Thyroid gland (tissue), 4 donors: ENCODE measurements around the gene EFR3B. TPM values are rescaled to one million over a fixed set of nuclear protein-coding genes. Genes with fewer than 3 reads are reported as not detected.

Experiments
- DNase-seq, 2 donors: peaks; one replicate each; pipeline ENCODE4 v3.0.0-alpha.2; 2019
- H3K27ac ChIP-seq, 3 donors: fragments of 200-600 bp; sonication (generic); 1 replicate in 2 of 3; 2 replicates in 1 of 3; pipeline ENCODE4 v1.5.1; 2016 to 2019; ENCODE audit warnings: mild to moderate bottlenecking in 1 of 3, moderate library complexity in 1 of 3
- H3K27me3 ChIP-seq: fragments of 200-600 bp; sonication (generic); one replicate; pipeline ENCODE4 v1.5.1; 2019
- H3K36me3 ChIP-seq, 2 donors: fragments of 200-600 bp; sonication (generic); one replicate each; pipeline ENCODE4 v1.5.1; 2016 to 2019
- H3K4me1 ChIP-seq, 2 donors: fragments of 200-600 bp; sonication (generic); one replicate each; pipeline ENCODE4 v1.5.1; 2017 to 2019
- H3K4me3 ChIP-seq, 3 donors: fragments of 200-600 bp; sonication (generic); replicated peaks in 1 of 3; 1 replicate in 2 of 3; 2 replicates in 1 of 3; pipeline ENCODE4 v1.5.1; 2016; ENCODE audit warnings: mild to moderate bottlenecking in 1 of 3
- H3K9me3 ChIP-seq: fragments of 200-600 bp; sonication (generic); one replicate; pipeline ENCODE4 v1.5.1; 2017
- POLR2A ChIP-seq, 2 donors: fragments of 450-650 bp; IDR thresholded peaks; one replicate each; pipeline ENCODE4 v1.6.1; 2017; ENCODE audit warnings: antibody characterized with exemption in 2 of 2, mild to moderate bottlenecking in 2 of 2, moderate library complexity in 1 of 2
- WGBS, 2 donors: methylation state at CpG; one replicate each; pipeline ENCODE4 v1.1.5; 2017; 5-methylcytosine and 5-hydroxymethylcytosine counted together
- intact Hi-C: fragments of 100-400 bp; cut with DNase I; formaldehyde crosslinking; loops from one replicate; pipeline ENCODE4 v1.15.1; 2023
- small RNA-seq: library from RNA; depleted of rRNA; stranded (forward); fragments of <200 nt; gene quantifications from one replicate; pipeline ENCODE3, GENCODE V24; 2016
- total RNA-seq, 4 donors: library from RNA; depleted of rRNA; stranded (reverse); fragments of >200 nt; gene quantifications; one replicate each; pipeline ENCODE4 v1.2.3, GENCODE V29; 2016
- TF ChIP-seq, protein P1 (sequence below), 6 experiments: fragments of 200-600 bp in 3 of 6; fragments of 450-650 bp in 3 of 6; sonication (generic) in 3 of 6; IDR thresholded peaks; one replicate each; pipeline ENCODE4 v1.5.1; 2016 to 2019; ENCODE audit warnings: antibody characterized with exemption in 6 of 6, mild to moderate bottlenecking in 2 of 6, inconsistent platforms in 1 of 6, moderate library complexity in 1 of 6

EFR3B gene
- total RNA-seq, 4 donors from 2014 or later = 17.3 to 21.5 (median 20.0) TPM

DNA sequence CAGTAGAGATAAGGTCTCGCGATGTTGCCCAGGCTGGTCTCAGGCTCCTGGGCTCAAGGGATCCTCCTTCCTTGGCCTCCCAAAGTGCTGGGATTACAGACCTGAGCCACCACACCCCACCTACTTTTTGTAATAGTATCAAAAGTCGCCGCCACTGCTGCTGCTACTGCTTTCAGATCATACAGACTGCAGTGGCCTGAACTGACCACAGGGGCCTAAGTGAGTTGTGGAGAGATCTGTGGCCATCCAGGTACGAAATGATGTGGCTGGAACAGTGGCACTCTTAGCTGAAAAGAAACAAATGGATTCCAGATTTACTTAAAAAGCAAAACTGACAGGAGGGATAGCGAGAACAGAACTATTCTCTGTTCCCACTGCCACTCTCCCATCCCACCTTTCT is 159.4 kb downstream of the EFR3B start:
- intact Hi-C loops = no loop called here
- 94 to 95% methylated on average over 6 of the region's 6 CpGs for WGBS, 2 donors
- Histone ChIP-seq H3K27me3 (no peaks in the 10 kb centered on the region), H3K4me3 (no peak overlapping the region), H3K27ac (no peak overlapping the region), H3K9me3 (no peaks in the 10 kb centered on the region), H3K36me3 (no peaks in the 10 kb centered on the region), H3K4me1 (no peaks in the 10 kb centered on the region)
- no peak for DNase-seq
- TF ChIP-seq POLR2A (IDR thresholded peaks at IDR 0.05) = no peak
- TF ChIP-seq, protein P1, sequence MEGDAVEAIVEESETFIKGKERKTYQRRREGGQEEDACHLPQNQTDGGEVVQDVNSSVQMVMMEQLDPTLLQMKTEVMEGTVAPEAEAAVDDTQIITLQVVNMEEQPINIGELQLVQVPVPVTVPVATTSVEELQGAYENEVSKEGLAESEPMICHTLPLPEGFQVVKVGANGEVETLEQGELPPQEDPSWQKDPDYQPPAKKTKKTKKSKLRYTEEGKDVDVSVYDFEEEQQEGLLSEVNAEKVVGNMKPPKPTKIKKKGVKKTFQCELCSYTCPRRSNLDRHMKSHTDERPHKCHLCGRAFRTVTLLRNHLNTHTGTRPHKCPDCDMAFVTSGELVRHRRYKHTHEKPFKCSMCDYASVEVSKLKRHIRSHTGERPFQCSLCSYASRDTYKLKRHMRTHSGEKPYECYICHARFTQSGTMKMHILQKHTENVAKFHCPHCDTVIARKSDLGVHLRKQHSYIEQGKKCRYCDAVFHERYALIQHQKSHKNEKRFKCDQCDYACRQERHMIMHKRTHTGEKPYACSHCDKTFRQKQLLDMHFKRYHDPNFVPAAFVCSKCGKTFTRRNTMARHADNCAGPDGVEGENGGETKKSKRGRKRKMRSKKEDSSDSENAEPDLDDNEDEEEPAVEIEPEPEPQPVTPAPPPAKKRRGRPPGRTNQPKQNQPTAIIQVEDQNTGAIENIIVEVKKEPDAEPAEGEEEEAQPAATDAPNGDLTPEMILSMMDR (IDR thresholded peaks at IDR 0.05) = no peak

- no peak for DNase-seq
- no peaks in the 10 kb centered on the region for H3K27me3 ChIP-seq
- 93 to 98% methylated on average over 7 of the region's 7 CpGs for WGBS, 2 donors
- H3K27ac ChIP-seq = no peak overlapping the region
- H3K36me3 ChIP-seq = no peaks in the 10 kb centered on the region
- intact Hi-C loops = no loop called here
- H3K4me1 ChIP-seq = no peaks in the 10 kb centered on the region
- TF ChIP-seq, protein P1 (IDR thresholded peaks at IDR 0.05) = no peak
- no peak for TF ChIP-seq POLR2A (IDR thresholded peaks at IDR 0.05)
- no peak overlapping the region for H3K4me3 ChIP-seq
- no peaks in the 10 kb centered on the region for H3K9me3 ChIP-seq
Measured at GRCh38 chr2:25201794-25202193, 159.9 kb downstream of the EFR3B start.

GRCh38 chr2:25202275-25202674 is 160.4 kb downstream of the EFR3B start:
- H3K4me1 ChIP-seq = no peaks in the 10 kb centered on the region
- H3K27me3 ChIP-seq = no peaks in the 10 kb centered on the region
- no peak overlapping the region for H3K27ac ChIP-seq
- no peaks in the 10 kb centered on the region for H3K36me3 ChIP-seq
- DNase-seq = no peak
- no peak overlapping the region for H3K4me3 ChIP-seq
- intact Hi-C loops = no loop called here
- no peaks in the 10 kb centered on the region for H3K9me3 ChIP-seq
- 89 to 96% methylated on average over 11 of the region's 11 CpGs for WGBS, 2 donors
- no peak for TF ChIP-seq POLR2A (IDR thresholded peaks at IDR 0.05)
- TF ChIP-seq, protein P1 (IDR thresholded peaks at IDR 0.05) = no peak

DNA sequence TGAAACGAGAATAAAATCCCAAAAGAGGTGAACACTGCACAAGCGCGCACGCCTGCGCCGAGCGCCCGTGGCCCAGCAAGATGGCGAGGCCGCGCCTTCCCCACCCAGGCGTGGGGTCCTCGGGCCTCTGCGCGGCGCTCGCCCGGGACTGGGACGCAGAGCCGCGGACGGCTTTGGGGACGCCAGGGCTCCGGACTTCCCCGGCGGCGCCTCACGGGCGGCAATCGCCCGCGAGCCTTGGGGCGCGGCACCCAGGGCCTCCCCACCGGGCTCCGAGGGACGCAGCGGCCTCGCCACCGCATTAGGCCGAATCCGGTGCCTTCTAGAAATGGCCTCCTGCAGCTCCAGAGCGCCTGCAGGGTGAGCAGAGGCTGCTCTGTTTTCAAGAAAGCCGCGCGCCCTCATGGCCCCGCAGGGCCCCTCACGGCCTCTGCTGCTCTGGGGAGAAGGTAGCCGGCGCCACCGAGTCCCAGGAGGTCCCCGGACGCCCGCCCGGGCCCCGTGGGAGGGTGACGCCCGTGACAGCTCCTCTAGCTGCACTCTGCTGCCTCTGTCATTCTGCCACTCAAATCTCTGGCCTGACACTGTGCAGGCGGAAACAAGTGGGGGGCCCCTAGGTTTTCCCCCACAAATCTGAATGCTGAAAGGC is 162.4 kb downstream of the EFR3B start:
- Histone ChIP-seq H3K4me1 (no peaks in the 10 kb centered on the region), H3K9me3 (no peaks in the 10 kb centered on the region), H3K27me3 (no peaks in the 10 kb centered on the region), H3K4me3 (no peak overlapping the region), H3K27ac (no peak overlapping the region), H3K36me3 (no peaks in the 10 kb centered on the region)
- TF ChIP-seq, protein P1 (IDR thresholded peaks at IDR 0.05) = no peak
- TF ChIP-seq POLR2A (IDR thresholded peaks at IDR 0.05) = no peak
- no peak for DNase-seq
- intact Hi-C loops = no loop called here
- WGBS, 2 donors = 33 to 40% methylated on average over 29 to 34 of the region's 59 CpGs

DNA sequence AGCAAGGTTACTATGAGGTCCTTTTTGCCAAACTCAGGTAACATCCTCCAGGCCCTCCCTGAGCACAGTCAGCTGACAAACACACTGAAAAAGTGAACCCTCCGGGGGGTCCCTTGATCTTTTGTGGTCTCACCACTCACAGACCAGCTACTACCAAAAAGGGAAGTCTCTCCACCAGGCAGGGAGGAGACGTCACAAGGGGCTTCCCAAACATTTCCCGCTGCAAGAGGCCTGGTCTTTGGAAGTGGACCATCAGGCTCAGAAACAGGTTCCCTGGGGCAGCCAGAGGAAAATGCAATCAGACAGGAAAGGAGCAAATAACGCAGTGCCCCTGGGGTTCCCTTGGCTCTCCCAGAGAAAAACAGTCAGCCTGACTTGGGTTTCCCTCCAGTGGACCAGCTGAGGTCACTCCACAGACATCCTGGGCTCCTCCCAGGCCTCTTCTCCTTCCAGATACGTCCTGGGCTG is 165.2 kb downstream of the EFR3B start:
- no peaks in the 10 kb centered on the region for H3K27me3 ChIP-seq
- H3K27ac ChIP-seq = no peak overlapping the region
- no peak overlapping the region for H3K4me3 ChIP-seq
- no peak for DNase-seq
- H3K4me1 ChIP-seq = peaks cover 3 to 4% of the 10 kb centered on the region in 2 donors
- no peaks in the 10 kb centered on the region for H3K9me3 ChIP-seq
- intact Hi-C loops = no loop called here
- TF ChIP-seq, protein P1 (IDR thresholded peaks at IDR 0.05) = no peak
- no peak for TF ChIP-seq POLR2A (IDR thresholded peaks at IDR 0.05)
- H3K36me3 ChIP-seq = no peaks in the 10 kb centered on the region
- WGBS, 2 donors = 87 to 88% methylated on average over 5 of the region's 5 CpGs

Small RNA genes within 50 kb of the gene (small RNA-seq; reads per million reads assigned to genes)
- gene RF00019 = not detected
- gene RN7SL856P = not detected

Other genes with a start within 250 kb of the EFR3B start
- 10 to 100 TPM; 12.6 to 68.8 (median 31.6) TPM for gene PTRHD1, start 248.7 kb upstream of the EFR3B start, total RNA-seq
- 1 to 10 TPM; 4.2 to 8.9 (median 6.3) TPM for gene CENPO, start 248.7 kb upstream of the EFR3B start, total RNA-seq
- 10 to 100 TPM; 17.5 to 38.7 (median 29.2) TPM for gene ADCY3, start 121.8 kb upstream of the EFR3B start, total RNA-seq
- gene DNAJC27, start 70.1 kb upstream of the EFR3B start, total RNA-seq = 10 to 100 TPM in 3 of 4 donors, 1 to 10 TPM in 1; 7.7 to 16.1 (median 15.7) TPM
- gene POMC, start 126.5 kb downstream of the EFR3B start, total RNA-seq = 10 to 100 TPM in 1 of 4 donors, 1 to 10 TPM in 3; 6.3 to 11.8 (median 9.2) TPM